D721Med (cell line): ENCODE results near the gene PAXIP1.

ENCODE experiments used
- DNase-seq: peaks from one replicate; pipeline ENCODE4 v3.0.0; 2011; ENCODE audit warnings: low spot score; ENCODE audit not compliant: insufficient read length
- FAIRE-seq: peaks from 2 replicates; lab custom pipeline; 2011; peaks lifted over from hg19 to GRCh38; lab: Jason Lieb, UNC
- CTCF ChIP-seq: IDR thresholded peaks from 2 replicates; pipeline ENCODE4 v1.5.1; 2012; ENCODE audit warnings: mild to moderate bottlenecking, control low read depth; ENCODE audit not compliant: insufficient read depth; ENCODE audit errors: missing control alignments

The PAXIP1 gene

GRCh38 chr7:154984601-154985188 lies 18.2 kb downstream of the PAXIP1 start:
- FAIRE-seq (no peak), DNase-seq (no peak)
- TF ChIP-seq CTCF = no peak

- DNase-seq = no peak
- no peak for TF ChIP-seq CTCF
- FAIRE-seq = no peak
Measured at GRCh38 chr7:154978017-154978416, 24.9 kb downstream of the PAXIP1 start.

GRCh38 chr7:154977250-154977649 lies 25.7 kb downstream of the PAXIP1 start:
- FAIRE-seq = no peak
- no peak for TF ChIP-seq CTCF

GRCh38 chr7:154976844-154977243 lies 26.1 kb downstream of the PAXIP1 start:
- no peak for DNase-seq
- FAIRE-seq = no peak
- TF ChIP-seq CTCF = no peak

More at GRCh38 chr7:154977250-154977649, 25.7 kb downstream of the PAXIP1 start:
- no peak for DNase-seq

GRCh38 chr7:154975984-154976383 lies 26.9 kb downstream of the PAXIP1 start:
- no peak for TF ChIP-seq CTCF
- DNase-seq = no peak
- FAIRE-seq = no peak

- no peak for FAIRE-seq
- no peak for TF ChIP-seq CTCF
- DNase-seq = no peak
Measured at GRCh38 chr7:154973381-154973780, 29.5 kb downstream of the PAXIP1 start.

GRCh38 chr7:154968336-154969001 lies 34.5 kb downstream of the PAXIP1 start:
- no peak for DNase-seq
- no peak for FAIRE-seq
- TF ChIP-seq CTCF = no peak
